Measurements from ENCODE around the gene IFI44. TPM values are rescaled to one million over a fixed set of nuclear protein-coding genes. Genes with fewer than 3 reads are reported as not detected.

The IFI44 gene
- total and polyA plus RNA-seq, 2 of the 8 experiments (the other 6 are each of a cell fraction or from before 2014, with no cell fraction given): not detected

DNA sequence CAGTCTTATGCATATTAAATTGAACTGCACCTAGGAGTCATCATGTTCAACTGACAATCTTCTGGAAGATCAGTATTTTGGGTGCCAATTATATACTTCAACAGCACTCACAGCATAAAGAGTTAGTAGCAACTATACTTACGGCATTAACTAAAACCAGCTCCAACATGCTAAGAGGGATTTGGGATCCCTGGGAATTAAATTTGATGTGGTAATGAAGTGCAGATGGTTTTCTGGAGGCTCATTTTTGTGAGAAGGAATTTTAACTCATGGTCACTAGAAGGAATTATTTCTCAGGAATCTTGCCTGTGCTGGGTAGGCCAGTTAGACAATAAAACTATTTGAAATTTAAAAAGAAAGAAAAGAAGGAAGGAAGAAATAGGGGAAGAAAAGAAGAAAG, 18.3 kb downstream of the IFI44 start:
- Histone ChIP-seq H3K27me3 (replicated peaks in 1 of 4; ENCODE audit: control insufficient read depth in 3 of 4, extremely low read depth in 1 of 4, insufficient read depth in 3 of 4, low read length in 3 of 4) (no peaks in the 10 kb centered on the region), H2AFZ (ENCODE audit: low read length) (no peak overlapping the region), H2BK12ac (ENCODE audit: low read depth, low read length) (no peak overlapping the region), H2BK120ac (replicated peaks; ENCODE audit: low read depth, low read length) (no peak overlapping the region), H3K27ac (ENCODE audit: low read depth, low read length) (no peak overlapping the region), H3K18ac (ENCODE audit: extremely low read depth, low read length) (no peak overlapping the region), H2AK5ac (ENCODE audit: low read depth, low read length) (no peak overlapping the region), H3K4me2 (ENCODE audit: insufficient read depth in 1 of 2, low read depth in 2 of 2, low read length in 2 of 2) (no peak overlapping the region), H3K23me2 (ENCODE audit: low read depth, low read length) (no peaks in the 10 kb centered on the region), H3K4me3 (ENCODE audit: extremely low read depth in 1 of 4, insufficient read depth in 2 of 4, low read depth in 3 of 4, low read length in 4 of 4) (no peak overlapping the region), H2BK20ac (ENCODE audit: low read length) (no peak overlapping the region), H3K36me3 (ENCODE audit: control insufficient read depth in 2 of 4, insufficient read depth in 4 of 4, low read length in 3 of 4) (no peaks in the 10 kb centered on the region), H3K4me1 (replicated peaks in 1 of 4; ENCODE audit: control insufficient read depth in 3 of 4, insufficient read depth in 4 of 4, low read length in 3 of 4) (no peaks in the 10 kb centered on the region), H2BK15ac (ENCODE audit: low read length) (no peak overlapping the region), H3K4ac (replicated peaks; ENCODE audit: insufficient read length, low read depth, low read length) (no peak overlapping the region), H3K56ac (replicated peaks; ENCODE audit: insufficient read length, low read depth, low read length) (no peak overlapping the region), H3K9me3 (ENCODE audit: insufficient read depth in 2 of 2, low read depth in 1 of 2, low read length in 1 of 2) (no peaks in the 10 kb centered on the region), H3K9ac (replicated peaks in 1 of 4; ENCODE audit: extremely low read depth in 1 of 4, low read depth in 3 of 4, low read length in 3 of 4) (no peak overlapping the region), H3K23ac (ENCODE audit: insufficient read length) (no peak overlapping the region), H3K79me2 (ENCODE audit: control insufficient read depth in 1 of 2, insufficient read depth in 2 of 2, low read length in 2 of 2) (no peaks in the 10 kb centered on the region), H4K91ac (replicated peaks; ENCODE audit: insufficient read length, low read length) (no peak overlapping the region), H2BK5ac (ENCODE audit: low read depth, low read length) (no peak overlapping the region), H4K8ac (ENCODE audit: extremely low read depth, insufficient read depth, low read length) (no peak overlapping the region), H3K79me1 (ENCODE audit: low read depth, low read length) (no peaks in the 10 kb centered on the region), H3K14ac (ENCODE audit: insufficient read length) (no peak overlapping the region), H4K20me1 (replicated peaks in 1 of 2; ENCODE audit: control insufficient read depth in 1 of 2, insufficient read depth in 2 of 2, low read length in 2 of 2) (no peaks in the 10 kb centered on the region), H4K5ac (ENCODE audit: insufficient read length, low read depth, low read length) (no peak overlapping the region)
- no peak for TF ChIP-seq EGR1 (IDR thresholded peaks at IDR 0.05; ENCODE audit: borderline replicate concordance, low read depth, low read length)
- no peak for TF ChIP-seq ASH2L (IDR thresholded peaks at IDR 0.05; ENCODE audit: low read length)
- TF ChIP-seq SUZ12 (IDR thresholded peaks at IDR 0.05; ENCODE audit: low read length): no peak
- TF ChIP-seq TAF7 (optimal IDR thresholded peaks at IDR 0.05; ENCODE audit: borderline replicate concordance, low read depth, low read length): no peak
- TF ChIP-seq SP1 (IDR thresholded peaks at IDR 0.05; ENCODE audit: low read depth, low read length): no peak
- no peak for TF ChIP-seq CEBPB (IDR thresholded peaks at IDR 0.05; ENCODE audit: low read depth, low read length)
- no peak for TF ChIP-seq TEAD4 (IDR thresholded peaks at IDR 0.05; ENCODE audit: low read depth, low read length)
- CTCF ChIA-PET (ENCODE audit: partially characterized antibody): interaction anchor here (3.7 kb wide), 1 partner anchor 8 kb away, joined by 14 read pairs; no protein-coding TSS in a partner anchor
- POLR2A ChIA-PET (ENCODE audit: partially characterized antibody): no interaction called here
- no peak for DNase-seq (ENCODE audit: low read depth in 1 of 2, low spot score in 2 of 2)
- WGBS, 2 experiments (ENCODE audit: extremely low coverage in 1 of 2, insufficient coverage in 1 of 2, insufficient read length in 1 of 2, insufficient replicate concordance in 2 of 2, low coverage in 1 of 2, low lambda C conversion rate in 2 of 2, missing lambda C conversion rate in 1 of 2): 90% methylated on average over 1 of the region's 1 CpG; no CpG with 5 or more reads in 1 of the 2 experiments
- no peak for FAIRE-seq
